ENCODE data around the gene PRR35. TPM values are rescaled to one million over a fixed set of nuclear protein-coding genes. Genes with fewer than 3 reads are reported as not detected.

The PRR35 gene
- total RNA-seq, 2 experiments from 2014 or later = not detected

GRCh38 chr16:593807-594206, 33.6 kb downstream of the PRR35 start:
- CTCF ChIA-PET = interaction anchor here (1.0 kb wide), 1 partner anchor 15 kb away, joined by 3 read pairs; no protein-coding TSS in a partner anchor

GRCh38 chr16:595094-595528, 34.9 kb downstream of the PRR35 start:
- POLR2A ChIA-PET = no interaction called here
- no peaks in the 10 kb centered on the region for H3K27me3 Mint-ChIP-seq

More at GRCh38 chr16:593807-594206, 33.6 kb downstream of the PRR35 start:
- Histone ChIP-seq H3K9me3 (ENCODE audit: control insufficient read depth in 1 of 2, insufficient read depth in 1 of 2, low read length in 2 of 2) (no peaks in the 10 kb centered on the region), H3K36me3 (ENCODE audit: insufficient read depth, low read length) (peaks cover 2% of the 10 kb centered on the region), H3K4me3 (ENCODE audit: low read length) (no peak overlapping the region), H3K27ac (ENCODE audit: low read depth in 1 of 2, low read length in 2 of 2) (no peak overlapping the region), H3K4me1 (ENCODE audit: insufficient read depth, low read length) (peaks cover 24% of the 10 kb centered on the region), H3K27me3 (ENCODE audit: control insufficient read depth in 1 of 2, insufficient read depth in 2 of 2, low read length in 2 of 2) (no peaks in the 10 kb centered on the region)
- DNase-seq (no peak), ATAC-seq (ENCODE audit: poor library complexity) (no peak)
- Mint-ChIP-seq H3K4me1 (ENCODE audit: low read depth) (peaks cover 16% of the 10 kb centered on the region), H3K4me3 (peak overlapping the region; percentile 48), H3K36me3 (ENCODE audit: low read depth) (peaks cover 14% of the 10 kb centered on the region), H3K27me3 (no peaks in the 10 kb centered on the region), H3K27ac (no peak overlapping the region), H3K9me3 (no peaks in the 10 kb centered on the region)
- no peak for TF ChIP-seq CTCF (IDR thresholded peaks at IDR 0.05)
- intact Hi-C loops (cut with DNase I, micrococcal nuclease) = loop anchor here in 1 of 2 experiments (5.0 kb wide), 1 partner anchor 68 kb away; no protein-coding TSS in a partner anchor
- POLR2A ChIA-PET = interaction anchor here (1.8 kb wide), 1 partner anchor 43 kb away, joined by 7 read pairs; the partner anchor contains the start of gene METTL26

GRCh38 chr16:595942-596735, 35.9 kb downstream of the PRR35 start:
- no peak overlapping the region for H3K27ac Mint-ChIP-seq
- POLR2A ChIA-PET = no interaction called here
- no peak for DNase-seq

More at GRCh38 chr16:595094-595528, 34.9 kb downstream of the PRR35 start:
- peaks cover 9% of the 10 kb centered on the region for H3K36me3 Mint-ChIP-seq (ENCODE audit: low read depth)
- H3K9me3 Mint-ChIP-seq = no peaks in the 10 kb centered on the region
- DNase-seq (no peak), ATAC-seq (ENCODE audit: poor library complexity) (no peak)
- TF ChIP-seq CTCF (IDR thresholded peaks at IDR 0.05) = no peak
- H3K27ac Mint-ChIP-seq = no peak overlapping the region
- H3K4me3 Mint-ChIP-seq = no peak overlapping the region
- CTCF ChIA-PET = no interaction called here
- H3K27me3 ChIP-seq (ENCODE audit: control insufficient read depth in 1 of 2, insufficient read depth in 2 of 2, low read length in 2 of 2) = no peaks in the 10 kb centered on the region
- no peak overlapping the region for H3K4me3 ChIP-seq (ENCODE audit: low read length)
- intact Hi-C loops (cut with DNase I, micrococcal nuclease) = no loop called here
- peaks cover 7% of the 10 kb centered on the region for H3K36me3 ChIP-seq (ENCODE audit: insufficient read depth, low read length)
- H3K4me1 ChIP-seq (ENCODE audit: insufficient read depth, low read length) = peaks cover 24% of the 10 kb centered on the region
- H3K9me3 ChIP-seq (ENCODE audit: control insufficient read depth in 1 of 2, insufficient read depth in 1 of 2, low read length in 2 of 2) = peaks cover 0 to 7% of the 10 kb centered on the region in 2 experiments
- peaks cover 16% of the 10 kb centered on the region for H3K4me1 Mint-ChIP-seq (ENCODE audit: low read depth)
- H3K27ac ChIP-seq (ENCODE audit: low read depth in 1 of 2, low read length in 2 of 2) = no peak overlapping the region

More at GRCh38 chr16:595942-596735, 35.9 kb downstream of the PRR35 start:
- Mint-ChIP-seq H3K36me3 (ENCODE audit: low read depth) (peaks cover 3% of the 10 kb centered on the region), H3K27me3 (no peaks in the 10 kb centered on the region), H3K9me3 (no peaks in the 10 kb centered on the region), H3K4me3 (no peak overlapping the region), H3K4me1 (ENCODE audit: low read depth) (peaks cover 8% of the 10 kb centered on the region)
- Histone ChIP-seq H3K27me3 (ENCODE audit: control insufficient read depth in 1 of 2, insufficient read depth in 2 of 2, low read length in 2 of 2) (no peaks in the 10 kb centered on the region), H3K36me3 (ENCODE audit: insufficient read depth, low read length) (peaks cover 7% of the 10 kb centered on the region), H3K4me3 (ENCODE audit: low read length) (no peak overlapping the region), H3K27ac (ENCODE audit: low read depth in 1 of 2, low read length in 2 of 2) (no peak overlapping the region), H3K9me3 (ENCODE audit: control insufficient read depth in 1 of 2, insufficient read depth in 1 of 2, low read length in 2 of 2) (peaks cover 0 to 7% of the 10 kb centered on the region in 2 experiments), H3K4me1 (ENCODE audit: insufficient read depth, low read length) (peaks cover 16% of the 10 kb centered on the region)
- intact Hi-C loops (cut with DNase I, micrococcal nuclease) = no loop called here
- ATAC-seq (ENCODE audit: poor library complexity) = no peak
- TF ChIP-seq CTCF (IDR thresholded peaks at IDR 0.05) = no peak
- CTCF ChIA-PET = no interaction called here

Data from CD4-positive, alpha-beta T cell (primary cell).